ENCODE results near the gene GSG1L.

The GSG1L gene

GRCh38 chr16:28025631-28026030 lies 37.9 kb downstream of the GSG1L start:
- no peaks in the 10 kb centered on the region for H3K36me3 ChIP-seq (ENCODE audit: insufficient read depth)
- H3K4me2 ChIP-seq, result no peak overlapping the region
- TF ChIP-seq CTCF (conservative IDR thresholded peaks at IDR 0.05; ENCODE audit: low read depth, low read length), result no peak
- H3K27ac ChIP-seq, result no peak overlapping the region
- no peaks in the 10 kb centered on the region for H4K20me1 ChIP-seq (ENCODE audit: insufficient read depth)
- no peak overlapping the region for H2AFZ ChIP-seq (ENCODE audit: low read depth)
- no peak overlapping the region for H3K4me3 ChIP-seq (IDR thresholded peaks at IDR 0.05; ENCODE audit: insufficient read depth, low read depth, low read length)
- H3K79me2 ChIP-seq (ENCODE audit: insufficient read depth, low read depth), result no peaks in the 10 kb centered on the region
- no peaks in the 10 kb centered on the region for H3K4me1 ChIP-seq (ENCODE audit: low read depth, poor library complexity, severe bottlenecking)
- no peak overlapping the region for H3K9ac ChIP-seq
- no peaks in the 10 kb centered on the region for H3K27me3 ChIP-seq (ENCODE audit: insufficient read depth, low read depth)

GRCh38 chr16:28019218-28019617 lies 44.3 kb downstream of the GSG1L start:
- Histone ChIP-seq H4K20me1 (ENCODE audit: insufficient read depth) (no peaks in the 10 kb centered on the region), H3K27me3 (ENCODE audit: insufficient read depth, low read depth) (no peaks in the 10 kb centered on the region), H3K36me3 (ENCODE audit: insufficient read depth) (no peaks in the 10 kb centered on the region), H3K4me1 (ENCODE audit: low read depth, poor library complexity, severe bottlenecking) (no peaks in the 10 kb centered on the region), H3K79me2 (ENCODE audit: insufficient read depth, low read depth) (no peaks in the 10 kb centered on the region), H3K9ac (no peak overlapping the region), H3K4me2 (no peak overlapping the region), H3K27ac (no peak overlapping the region), H3K4me3 (IDR thresholded peaks at IDR 0.05; ENCODE audit: insufficient read depth, low read depth, low read length) (no peak overlapping the region), H2AFZ (ENCODE audit: low read depth) (no peak overlapping the region)
- TF ChIP-seq CTCF (conservative IDR thresholded peaks at IDR 0.05; ENCODE audit: low read depth, low read length), result no peak

- H4K20me1 ChIP-seq (ENCODE audit: insufficient read depth), result no peaks in the 10 kb centered on the region
- no peak overlapping the region for H3K4me3 ChIP-seq (IDR thresholded peaks at IDR 0.05; ENCODE audit: insufficient read depth, low read depth, low read length)
- no peak overlapping the region for H3K27ac ChIP-seq
- H3K9ac ChIP-seq, result no peak overlapping the region
- no peaks in the 10 kb centered on the region for H3K4me1 ChIP-seq (ENCODE audit: low read depth, poor library complexity, severe bottlenecking)
- no peaks in the 10 kb centered on the region for H3K79me2 ChIP-seq (ENCODE audit: insufficient read depth, low read depth)
- no peak overlapping the region for H3K4me2 ChIP-seq
- TF ChIP-seq CTCF (conservative IDR thresholded peaks at IDR 0.05; ENCODE audit: low read depth, low read length), result no peak
- peaks cover 6% of the 10 kb centered on the region for H3K27me3 ChIP-seq (ENCODE audit: insufficient read depth, low read depth)
- no peaks in the 10 kb centered on the region for H3K36me3 ChIP-seq (ENCODE audit: insufficient read depth)
- no peak overlapping the region for H2AFZ ChIP-seq (ENCODE audit: low read depth)
Observed at GRCh38 chr16:28014851-28015250, 48.7 kb downstream of the GSG1L start.

GRCh38 chr16:28013878-28014277 lies 49.6 kb downstream of the GSG1L start:
- Histone ChIP-seq H3K4me2 (no peak overlapping the region), H3K4me1 (ENCODE audit: low read depth, poor library complexity, severe bottlenecking) (no peaks in the 10 kb centered on the region), H3K36me3 (ENCODE audit: insufficient read depth) (no peaks in the 10 kb centered on the region), H3K27me3 (ENCODE audit: insufficient read depth, low read depth) (peaks cover 7% of the 10 kb centered on the region), H3K79me2 (ENCODE audit: insufficient read depth, low read depth) (no peaks in the 10 kb centered on the region), H4K20me1 (ENCODE audit: insufficient read depth) (no peaks in the 10 kb centered on the region), H2AFZ (ENCODE audit: low read depth) (no peak overlapping the region), H3K27ac (no peak overlapping the region), H3K9ac (no peak overlapping the region), H3K4me3 (IDR thresholded peaks at IDR 0.05; ENCODE audit: insufficient read depth, low read depth, low read length) (no peak overlapping the region)
- no peak for TF ChIP-seq CTCF (conservative IDR thresholded peaks at IDR 0.05; ENCODE audit: low read depth, low read length)
